ENCODE data around the gene FYB2.

DNA sequence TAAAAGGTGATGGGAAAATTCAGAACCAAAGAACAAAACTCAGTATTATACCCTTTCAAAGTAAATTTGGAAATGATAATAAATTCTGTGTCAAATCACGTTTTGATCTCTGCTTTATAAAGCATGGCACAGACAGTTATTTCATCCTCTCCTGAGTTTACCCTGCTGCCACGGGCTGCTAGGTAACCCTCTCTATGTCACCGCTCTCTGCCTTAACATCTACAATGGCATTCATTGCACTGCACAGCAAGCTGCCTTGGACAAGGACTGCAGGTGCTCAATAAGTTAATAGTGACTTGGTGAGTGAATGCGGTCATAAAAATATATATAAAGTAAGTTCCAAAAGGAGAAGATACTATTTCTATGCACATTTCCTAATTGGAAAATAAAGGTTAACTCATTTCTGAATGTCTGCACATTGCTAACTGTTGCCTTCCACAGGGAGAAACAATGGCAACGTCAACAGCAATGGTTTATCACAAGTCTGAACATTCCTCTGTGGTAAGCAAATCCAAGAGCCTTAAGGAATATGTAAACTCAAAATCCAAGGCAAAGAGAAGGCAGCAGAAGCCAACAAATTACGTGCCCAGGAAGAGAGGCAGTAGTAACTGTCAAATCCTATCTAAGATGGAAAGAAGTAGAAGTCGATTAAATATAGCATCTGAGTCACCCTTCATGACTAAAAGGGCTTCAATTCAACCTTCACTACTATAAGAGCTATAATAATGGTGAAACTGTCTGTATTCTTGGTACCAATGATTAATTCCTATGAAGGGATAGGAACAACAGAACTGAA is 19.4 kb downstream of the FYB2 start:
- TF ChIP-seq, protein P1, sequence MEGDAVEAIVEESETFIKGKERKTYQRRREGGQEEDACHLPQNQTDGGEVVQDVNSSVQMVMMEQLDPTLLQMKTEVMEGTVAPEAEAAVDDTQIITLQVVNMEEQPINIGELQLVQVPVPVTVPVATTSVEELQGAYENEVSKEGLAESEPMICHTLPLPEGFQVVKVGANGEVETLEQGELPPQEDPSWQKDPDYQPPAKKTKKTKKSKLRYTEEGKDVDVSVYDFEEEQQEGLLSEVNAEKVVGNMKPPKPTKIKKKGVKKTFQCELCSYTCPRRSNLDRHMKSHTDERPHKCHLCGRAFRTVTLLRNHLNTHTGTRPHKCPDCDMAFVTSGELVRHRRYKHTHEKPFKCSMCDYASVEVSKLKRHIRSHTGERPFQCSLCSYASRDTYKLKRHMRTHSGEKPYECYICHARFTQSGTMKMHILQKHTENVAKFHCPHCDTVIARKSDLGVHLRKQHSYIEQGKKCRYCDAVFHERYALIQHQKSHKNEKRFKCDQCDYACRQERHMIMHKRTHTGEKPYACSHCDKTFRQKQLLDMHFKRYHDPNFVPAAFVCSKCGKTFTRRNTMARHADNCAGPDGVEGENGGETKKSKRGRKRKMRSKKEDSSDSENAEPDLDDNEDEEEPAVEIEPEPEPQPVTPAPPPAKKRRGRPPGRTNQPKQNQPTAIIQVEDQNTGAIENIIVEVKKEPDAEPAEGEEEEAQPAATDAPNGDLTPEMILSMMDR (IDR thresholded peaks at IDR 0.05; ENCODE audit: low read length), result no peak
- TF ChIP-seq EZH2 (optimal IDR thresholded peaks at IDR 0.05; ENCODE audit: low read depth, low read length) (no peak), EZH2phosphoT487 (IDR thresholded peaks at IDR 0.05; ENCODE audit: low read length) (no peak)

All from MM.1S (cell line).